HG03039 (cell line): ENCODE data around the gene ATP11A.

Experiments used
- ATAC-seq: cut with Tn5 transposase; IDR thresholded peaks from one replicate; pipeline ENCODE4 v1.9.1; 2021; ENCODE audit warnings: mild to moderate bottlenecking, moderate library complexity; ENCODE audit not compliant: unreplicated experiment

The ATP11A gene

DNA sequence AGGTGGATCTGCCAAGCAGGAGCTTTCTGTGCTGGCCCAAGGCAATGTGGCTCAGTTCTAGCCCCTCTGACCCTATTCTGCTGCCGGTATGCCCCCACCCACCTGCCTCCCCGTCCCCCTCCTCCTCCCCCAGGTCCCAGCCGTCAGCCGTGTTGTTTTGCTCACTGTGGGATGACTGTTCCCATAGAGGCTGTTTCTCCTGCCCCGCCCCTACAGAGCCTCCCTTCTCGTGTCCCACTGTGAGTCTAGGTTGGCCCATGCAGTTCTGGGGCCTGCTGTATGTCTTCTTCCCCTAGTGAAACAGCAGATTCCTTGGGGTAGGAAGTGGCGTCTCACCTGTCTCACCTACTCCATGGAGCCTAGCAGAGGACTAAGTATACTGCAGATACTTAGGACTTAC lies 48.8 kb downstream of the ATP11A start:
- ATAC-seq = no peak

DNA sequence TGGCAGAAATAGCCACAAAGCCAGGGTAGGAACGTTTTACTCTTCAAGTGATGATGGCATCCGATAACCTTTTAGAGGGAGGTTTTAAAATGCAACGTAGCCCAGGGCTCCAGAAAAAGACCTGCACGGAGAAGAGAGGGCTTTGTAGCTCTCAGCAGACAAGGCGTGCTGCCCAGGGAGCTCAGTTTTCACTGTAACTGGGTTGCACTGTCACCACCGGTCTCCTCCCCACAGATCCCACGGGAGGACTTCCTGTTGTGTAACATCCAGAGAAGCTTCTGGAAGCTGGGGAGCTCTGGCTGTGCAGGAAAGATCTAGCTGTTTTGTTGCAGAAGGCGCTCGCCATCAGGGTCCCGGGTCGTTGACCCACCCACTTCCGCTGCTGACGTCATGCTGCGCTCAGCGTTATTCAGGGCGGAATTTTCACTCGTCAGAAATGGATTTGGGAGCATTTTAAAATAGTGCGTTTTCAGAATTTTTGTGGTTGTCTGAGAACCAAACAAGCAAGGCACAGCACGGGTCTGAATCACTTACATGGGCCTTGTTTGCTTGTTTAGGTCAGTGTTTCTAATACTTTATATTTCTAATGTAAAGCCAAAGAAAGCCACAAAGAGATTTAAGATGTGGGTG lies 50.8 kb downstream of the ATP11A start:
- no peak for ATAC-seq

DNA sequence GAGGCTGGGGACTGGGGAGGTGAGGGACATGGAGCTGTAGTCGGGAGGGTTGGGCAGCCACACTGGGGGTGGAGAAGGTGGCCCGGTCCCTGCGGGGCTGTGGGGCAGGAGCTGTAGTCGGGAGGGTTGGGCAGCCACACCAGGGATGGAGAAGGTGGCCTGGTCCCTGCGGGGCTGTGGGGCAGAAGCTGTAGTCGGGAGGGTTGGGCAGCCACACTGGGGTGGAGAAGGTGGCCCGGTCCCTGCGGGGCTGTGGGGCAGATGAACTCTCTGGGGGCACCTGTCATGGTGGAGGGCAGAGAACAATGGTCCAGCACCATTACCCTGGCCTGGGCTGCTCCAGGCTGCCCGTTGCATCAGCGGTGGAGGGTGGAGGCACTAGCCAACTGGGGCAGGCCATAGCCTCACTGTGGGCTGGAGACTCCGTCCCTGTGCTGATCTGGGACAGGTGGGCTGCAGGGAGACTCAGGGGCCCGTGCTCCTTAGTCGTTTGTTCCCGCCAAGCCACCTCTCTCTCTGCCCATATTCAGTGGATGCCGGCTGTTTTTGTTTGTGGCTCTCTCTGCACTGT lies 51.4 kb downstream of the ATP11A start:
- ATAC-seq = no peak

DNA sequence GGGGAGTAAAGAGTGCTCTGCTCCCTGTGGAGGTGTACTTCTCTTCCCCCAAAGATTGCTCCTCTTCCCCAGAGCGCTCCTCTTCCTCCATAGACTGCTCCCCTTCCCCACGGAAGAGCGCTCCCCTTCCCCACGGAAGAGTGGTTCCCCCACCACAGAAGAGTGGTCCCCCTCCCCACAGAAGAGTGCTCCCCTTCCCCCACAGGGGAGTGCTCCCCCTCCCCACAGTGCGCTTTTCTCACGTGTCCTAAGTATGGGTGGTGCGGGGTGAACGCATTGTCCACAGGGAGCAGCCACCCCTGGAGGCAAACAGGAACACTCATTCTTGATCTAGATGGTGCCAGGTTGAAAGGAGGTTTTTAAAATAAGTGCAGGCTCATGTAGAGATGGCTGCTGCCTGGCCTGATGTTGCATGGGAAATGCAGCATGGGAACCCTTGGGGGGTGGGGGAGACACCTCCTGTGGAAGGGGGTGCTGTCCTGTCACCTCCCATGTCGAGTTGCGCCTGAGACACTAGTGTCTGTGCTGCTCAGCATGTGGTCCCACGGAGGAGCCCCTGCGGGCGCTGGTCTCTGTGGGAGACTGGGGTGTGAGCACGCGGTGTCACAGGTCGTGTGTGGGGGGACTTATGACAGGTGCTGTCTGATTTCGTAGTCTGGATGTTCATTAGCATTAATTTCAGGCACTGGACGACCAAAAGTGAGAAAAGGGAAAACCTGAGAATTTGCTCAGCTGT lies 52.2 kb downstream of the ATP11A start:
- no peak for ATAC-seq

DNA sequence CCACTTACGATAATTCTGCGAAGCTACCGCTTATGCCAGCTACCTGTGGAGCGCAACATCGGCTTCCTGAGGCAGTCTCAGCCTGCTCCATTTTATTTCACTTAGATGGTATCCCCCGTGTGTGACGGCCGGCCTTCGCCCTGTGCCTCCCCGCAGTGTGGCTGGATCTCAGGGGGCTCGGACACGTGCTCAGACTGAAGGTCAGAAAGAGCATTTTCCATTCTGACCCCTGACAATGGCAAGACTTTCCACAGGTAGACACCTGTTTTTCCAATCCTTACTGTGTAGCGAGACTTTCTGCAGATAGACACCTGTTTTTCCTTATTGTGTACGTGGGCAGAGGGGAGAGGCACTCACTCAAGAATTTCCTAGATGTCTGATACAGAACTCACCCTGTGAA lies 52.7 kb downstream of the ATP11A start:
- ATAC-seq = no peak

DNA sequence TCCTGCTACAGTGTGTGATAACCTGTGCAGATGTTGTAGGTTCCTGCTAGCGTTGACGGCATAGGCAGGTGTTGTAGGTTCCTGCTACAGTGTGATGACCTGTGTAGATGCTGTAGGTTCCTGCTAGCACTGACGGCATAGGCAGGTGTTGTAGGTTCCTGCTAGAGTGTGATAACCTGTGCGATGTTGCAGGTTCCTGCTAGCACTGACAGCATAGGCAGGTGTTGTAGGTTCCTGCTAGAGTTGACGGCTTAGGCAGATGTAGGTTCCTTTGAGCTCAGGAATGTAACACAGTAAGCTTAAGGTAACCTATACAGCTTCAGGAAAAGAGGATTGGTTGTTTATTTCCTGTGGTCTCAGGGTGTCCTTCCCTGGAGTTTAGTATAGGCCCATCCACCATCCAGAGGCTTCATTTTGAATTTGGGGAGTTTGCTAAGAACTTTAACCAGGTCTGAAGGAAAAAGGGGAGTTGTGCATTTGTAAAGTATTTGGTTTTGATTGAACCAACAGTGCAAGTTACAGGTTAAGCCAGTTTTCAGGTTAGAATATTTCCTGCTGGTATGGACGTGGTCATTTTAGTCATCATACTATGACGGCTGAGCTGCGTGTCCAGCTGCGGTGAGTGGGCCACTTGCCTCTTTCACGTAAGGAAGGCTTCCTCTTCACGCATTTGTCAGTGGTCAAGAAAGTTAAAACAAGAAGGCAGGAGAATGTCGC lies 53.8 kb downstream of the ATP11A start:
- no peak for ATAC-seq

DNA sequence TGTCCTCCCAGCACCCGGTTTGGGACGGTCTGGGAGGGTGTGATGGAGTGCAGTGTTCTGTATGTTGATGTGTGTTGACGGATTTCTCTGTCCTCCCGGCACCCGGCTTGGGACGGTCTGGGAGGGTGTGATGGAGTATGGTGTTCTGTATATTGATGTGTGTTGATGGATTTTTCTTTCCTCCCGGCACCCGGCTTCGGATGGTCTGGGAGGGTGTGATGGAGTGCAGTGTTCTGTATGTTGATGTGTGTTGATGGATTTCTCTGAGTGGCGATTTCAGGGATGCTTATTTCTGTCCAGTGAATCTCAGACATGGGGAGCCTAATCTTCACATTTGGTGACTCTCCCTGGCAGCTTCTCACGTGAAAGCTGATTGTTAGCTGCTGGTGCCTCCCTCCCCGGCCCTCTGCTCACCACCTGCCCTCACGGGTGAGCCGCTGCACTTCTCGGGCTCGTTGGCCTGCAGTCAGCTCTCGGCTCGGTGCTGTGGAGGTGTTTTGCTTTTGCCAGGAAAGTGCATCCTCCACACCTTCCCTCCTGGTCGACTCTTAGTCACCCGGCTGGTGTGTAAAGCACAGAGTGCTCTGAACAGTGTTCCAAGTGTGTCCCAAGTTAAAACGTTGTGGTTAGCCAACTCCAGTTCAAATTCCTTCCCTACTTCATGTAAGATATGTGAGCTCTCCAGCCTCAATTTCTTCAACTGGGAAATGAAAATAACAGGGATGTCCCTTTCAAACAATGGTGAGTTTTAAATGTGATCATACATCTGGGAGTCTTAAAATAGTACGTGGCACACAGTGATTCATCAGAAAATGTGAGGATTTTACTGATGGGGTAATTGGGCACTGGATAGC lies 54.6 kb downstream of the ATP11A start:
- no peak for ATAC-seq

DNA sequence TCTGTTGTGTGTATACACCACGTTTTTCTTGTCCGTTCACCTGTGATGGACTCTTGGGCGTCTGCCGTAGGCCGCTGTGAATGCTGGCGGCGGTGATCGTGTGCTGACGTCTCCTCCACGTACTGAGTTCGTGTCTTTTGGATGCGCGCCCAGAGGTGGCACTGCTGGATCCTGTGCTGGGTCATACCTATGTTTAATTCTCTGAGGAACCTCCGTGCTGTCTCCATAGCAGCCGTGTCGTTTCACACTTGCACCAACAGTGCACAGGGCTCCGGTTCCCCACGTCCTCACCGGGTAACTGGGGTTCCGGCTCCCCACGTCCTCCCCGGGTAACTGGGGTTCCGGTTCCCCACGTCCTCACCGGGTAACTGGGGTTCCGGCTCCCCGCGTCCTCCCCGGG lies 56.2 kb downstream of the ATP11A start:
- ATAC-seq = no peak

DNA sequence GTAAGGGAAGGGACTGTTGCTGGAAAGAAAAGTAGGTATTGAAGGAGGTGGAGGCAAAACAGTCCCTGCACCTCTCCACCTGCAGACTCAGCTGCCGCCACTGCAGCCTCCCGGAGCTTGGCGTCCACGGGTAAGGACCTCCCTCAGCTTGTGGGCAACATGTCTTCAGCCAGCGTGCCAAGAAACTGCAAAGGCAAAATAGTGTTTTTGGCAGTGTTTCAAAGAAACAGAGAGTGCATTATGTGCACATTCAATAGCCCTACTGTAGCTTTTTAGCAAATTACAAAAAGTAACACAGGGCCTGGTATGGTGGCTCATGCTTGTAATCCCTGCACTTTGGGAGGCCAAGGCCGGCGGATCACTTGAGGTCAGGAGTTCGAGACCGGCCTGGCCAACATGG lies 57.4 kb downstream of the ATP11A start:
- no peak for ATAC-seq

DNA sequence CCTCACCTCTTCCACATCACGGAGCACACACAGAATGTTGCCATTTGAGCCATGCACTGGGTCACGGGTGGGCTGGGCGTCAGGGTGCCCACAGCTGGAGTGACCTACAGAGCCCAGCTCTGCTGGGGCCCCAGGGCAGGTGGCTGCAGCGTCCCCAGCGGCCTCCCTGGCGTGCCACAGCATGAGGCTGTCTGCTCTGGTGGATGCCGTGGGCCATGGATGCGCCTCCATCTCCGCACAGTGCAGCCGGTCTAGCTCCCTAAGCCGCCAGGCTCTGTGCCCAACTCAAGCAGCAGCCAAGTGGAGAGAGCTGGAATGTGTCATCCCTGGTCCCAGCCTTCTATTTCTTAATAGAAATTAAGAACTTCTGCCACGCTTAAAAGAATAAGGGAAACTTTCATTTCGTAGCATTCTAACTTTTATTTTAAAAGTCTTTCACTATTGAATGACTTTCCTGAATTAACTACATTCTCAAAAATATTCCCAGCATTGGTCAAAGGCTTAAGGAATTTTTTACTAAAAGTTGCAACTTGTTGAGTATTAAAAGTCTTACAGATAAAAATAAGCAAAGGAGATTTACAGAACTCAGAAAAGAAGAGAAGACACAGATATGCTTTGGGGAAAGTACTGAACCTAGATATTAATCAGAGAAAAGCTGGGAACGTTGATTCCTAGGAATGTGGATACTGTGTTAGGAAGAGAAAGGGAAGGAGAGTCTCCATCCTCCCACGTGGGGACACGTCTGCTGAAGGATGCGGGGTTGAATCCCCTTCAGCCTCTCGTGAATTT lies 59.3 kb downstream of the ATP11A start:
- no peak for ATAC-seq

DNA sequence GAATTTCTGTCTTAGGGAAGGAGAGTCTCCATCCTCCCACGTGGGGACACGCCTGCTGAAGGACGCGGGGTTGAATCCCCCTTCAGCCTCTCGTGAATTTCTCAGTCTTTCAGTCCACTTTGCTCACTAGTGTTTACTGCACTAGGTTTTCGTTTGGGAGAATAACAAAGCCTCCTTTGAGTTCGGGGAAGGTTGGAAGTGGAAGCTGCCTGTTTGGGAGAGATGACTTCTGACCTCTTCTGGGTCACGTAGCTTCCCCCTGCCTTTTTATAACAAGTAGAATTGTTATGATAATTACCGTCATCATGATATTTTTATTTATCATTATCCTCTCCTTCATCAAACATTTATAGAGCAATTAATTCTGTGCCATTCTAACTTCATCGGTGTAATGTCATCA lies 60.7 kb downstream of the ATP11A start:
- ATAC-seq = no peak

DNA sequence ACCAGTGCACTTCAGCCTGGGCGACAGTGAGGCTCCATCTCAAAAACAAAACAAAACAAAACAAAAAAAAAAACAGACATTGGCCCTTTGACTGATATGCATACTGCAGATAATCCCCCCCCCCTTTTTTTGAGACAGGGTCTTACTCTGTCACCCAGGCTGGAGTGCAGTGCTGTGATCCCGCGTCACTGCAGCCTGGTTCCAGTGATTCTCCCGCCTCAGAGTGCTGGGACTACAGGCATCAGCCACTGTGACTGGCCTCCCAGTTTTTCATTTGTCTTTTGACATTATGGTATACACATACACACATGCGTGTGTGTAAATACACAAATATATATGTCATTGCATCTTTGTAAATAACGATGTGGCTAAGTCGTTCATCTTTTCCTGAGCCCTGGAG lies 61.8 kb downstream of the ATP11A start:
- ATAC-seq = no peak

DNA sequence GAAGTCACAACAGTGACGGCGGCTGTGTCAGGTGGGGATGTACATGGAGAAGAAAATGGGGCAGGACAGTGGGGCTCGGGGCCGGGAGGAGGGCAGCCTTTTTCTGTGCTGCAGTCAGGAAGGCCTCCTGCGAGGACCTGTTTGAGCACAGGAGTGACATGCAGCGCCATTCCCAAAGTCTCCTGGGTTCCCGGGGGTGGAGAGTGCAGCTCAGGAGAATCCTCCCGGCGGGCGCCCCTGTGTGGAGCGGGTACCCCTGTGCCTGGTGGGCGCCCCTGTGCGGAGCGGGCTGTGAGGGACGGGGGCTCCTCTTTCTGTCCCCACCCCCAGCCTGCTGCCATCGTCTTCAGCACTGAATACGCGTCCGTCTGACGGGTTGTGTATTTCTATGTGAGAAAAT lies 62.4 kb downstream of the ATP11A start:
- ATAC-seq = no peak

DNA sequence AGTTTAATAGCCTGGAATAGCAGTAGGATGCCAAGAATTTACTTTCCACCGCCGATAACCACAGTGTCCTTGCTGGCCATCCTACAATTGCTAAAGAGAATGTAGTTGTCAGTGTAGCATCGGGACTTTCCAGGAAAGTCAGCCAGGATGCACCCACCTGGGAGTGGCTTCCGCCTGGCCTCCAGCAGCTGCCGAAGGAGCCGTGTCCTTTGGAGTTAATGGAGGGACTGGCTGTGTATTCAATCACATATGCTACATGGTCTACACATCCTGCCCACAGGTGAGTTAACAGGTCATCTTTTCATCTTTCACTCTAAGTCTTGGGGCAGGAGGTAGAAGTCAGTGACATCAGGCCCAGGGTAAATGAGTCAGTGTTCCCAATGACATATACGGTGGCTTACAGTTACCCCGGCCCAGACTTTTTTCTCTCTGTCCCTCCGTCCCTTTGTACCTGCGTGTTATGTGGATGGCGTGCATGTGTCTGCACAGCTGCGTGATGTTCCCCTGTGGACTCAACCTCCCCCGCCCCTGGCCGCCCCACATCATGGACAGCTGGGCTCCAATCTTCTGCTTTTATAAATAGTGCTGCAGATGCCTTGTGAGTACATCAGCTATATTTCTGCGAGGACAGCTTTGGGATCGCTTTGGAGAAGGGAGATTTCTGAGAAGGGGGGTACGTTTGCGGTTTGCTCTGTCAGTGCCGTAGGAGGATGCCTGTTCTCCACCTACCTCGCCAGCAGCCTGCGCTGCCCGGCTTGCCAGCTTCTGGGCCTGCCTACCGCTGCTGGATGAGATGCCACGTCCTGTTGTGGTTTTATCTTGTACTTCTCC lies 63.1 kb downstream of the ATP11A start:
- ATAC-seq = no peak

DNA sequence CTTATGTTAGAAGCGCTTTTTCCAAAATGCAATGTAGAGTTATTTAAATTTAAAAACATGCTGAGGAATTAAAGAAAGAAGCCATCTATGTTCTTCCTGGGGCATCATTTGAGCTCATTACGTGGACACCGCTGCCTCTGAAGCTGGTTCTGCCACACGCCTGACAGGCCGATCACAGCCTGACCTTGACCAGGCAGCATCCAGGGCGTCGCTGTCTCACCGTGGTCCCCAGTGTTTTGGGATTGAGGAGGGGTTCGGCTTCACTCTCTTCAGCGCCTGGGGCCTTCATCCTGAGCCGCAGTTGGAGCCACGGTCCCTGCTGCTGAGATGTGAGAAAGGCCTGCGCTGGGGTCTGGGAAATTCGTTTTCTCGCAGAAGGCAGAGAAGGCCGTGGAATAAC lies 64.0 kb downstream of the ATP11A start:
- ATAC-seq = no peak

DNA sequence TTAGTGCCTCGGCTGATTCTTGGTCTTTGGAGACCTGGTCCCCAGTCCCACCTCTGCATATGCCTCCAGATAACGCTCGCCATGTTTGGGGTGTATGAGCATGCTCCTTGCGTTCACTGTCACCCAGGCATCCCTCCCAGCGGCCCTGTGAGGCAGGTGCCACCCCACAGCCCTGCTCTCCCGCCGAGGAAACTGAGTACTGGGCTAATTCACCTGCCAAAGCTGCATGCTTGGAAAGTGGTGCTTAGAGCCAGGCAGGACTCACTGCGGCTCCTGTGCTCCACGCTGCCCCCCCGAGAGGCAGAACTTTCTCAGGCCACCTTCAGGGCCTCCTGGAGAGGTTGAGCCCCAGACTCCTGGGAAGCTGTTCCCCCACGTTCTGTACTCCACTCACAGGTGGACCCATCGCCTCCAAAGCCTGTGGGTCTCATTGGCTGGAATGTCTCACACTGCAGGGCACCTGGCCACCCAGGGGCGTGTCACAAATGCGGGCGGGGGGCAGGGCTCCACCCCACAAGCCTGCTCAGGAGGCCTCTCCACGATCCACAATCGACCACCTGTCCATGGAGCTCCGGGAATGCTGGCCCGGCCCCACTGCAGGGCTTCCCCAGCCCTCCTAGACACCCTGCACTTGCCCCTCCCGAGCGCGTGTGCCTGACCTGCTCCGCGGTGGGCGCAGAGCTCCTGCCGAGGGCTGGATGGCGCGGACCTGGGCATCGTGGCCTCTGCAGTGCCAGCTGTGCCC lies 64.6 kb downstream of the ATP11A start:
- no peak for ATAC-seq

DNA sequence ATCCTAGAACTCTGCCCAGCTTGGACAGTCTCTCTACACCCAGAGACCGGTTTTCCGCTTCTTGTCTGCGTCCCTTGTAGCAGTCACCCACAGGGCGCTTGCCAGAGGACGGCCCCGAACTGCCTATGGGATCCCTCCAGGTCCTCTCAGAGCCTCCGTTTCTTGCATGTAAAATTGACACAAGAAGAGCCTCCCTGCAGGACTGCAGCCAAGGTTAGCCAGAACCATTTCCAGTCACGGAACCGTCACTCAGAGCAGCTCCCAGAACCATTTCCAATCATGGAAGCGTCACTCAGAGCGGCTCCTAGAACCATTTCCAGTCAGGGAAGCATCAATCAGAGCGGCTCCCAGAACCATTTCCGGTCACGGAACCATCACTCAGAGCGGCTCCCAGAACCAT lies 65.5 kb downstream of the ATP11A start:
- no peak for ATAC-seq

DNA sequence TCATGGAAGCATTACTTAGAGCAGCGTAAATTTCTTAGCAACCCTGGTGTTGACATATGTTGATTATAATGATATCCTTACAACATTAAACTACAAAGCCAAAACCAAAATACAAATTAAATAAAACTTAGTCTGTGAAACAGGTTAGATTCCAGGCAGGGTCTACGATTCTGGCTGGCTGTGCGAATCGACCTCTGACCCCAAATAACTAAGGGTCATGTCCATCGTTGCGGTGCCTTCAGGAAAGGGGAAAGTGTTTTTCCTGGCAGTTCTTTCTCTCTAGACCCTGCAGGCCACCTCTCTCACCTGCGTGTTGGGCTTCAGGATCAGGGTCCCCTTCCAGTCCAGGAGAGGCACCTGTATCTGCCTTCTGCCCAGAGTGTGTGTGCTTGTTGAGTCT lies 66.2 kb downstream of the ATP11A start:
- no peak for ATAC-seq

DNA sequence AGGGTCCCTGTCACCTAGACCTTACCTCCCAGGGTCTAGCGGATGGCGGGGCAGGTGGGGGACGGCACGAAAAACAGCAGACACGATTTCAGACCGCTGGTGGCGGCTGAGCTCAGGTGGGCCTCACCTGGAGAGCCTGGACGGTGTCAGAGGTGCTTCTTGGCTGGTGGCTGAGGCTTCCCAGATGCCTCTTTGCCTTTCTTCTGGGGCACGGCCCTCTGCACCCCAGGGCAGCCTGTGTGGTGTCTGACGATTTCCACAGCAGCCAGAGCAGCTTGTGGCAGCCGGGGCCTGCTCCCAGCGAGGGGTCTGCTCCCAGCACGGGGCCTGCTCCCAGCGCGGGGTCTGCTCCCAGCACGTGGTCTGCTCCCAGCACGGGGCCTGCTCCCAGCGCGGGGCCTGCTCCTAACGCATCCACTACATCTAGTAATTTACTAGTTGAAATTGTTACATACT lies 66.7 kb downstream of the ATP11A start:
- ATAC-seq = no peak
